ENCODE results near the gene QSOX2.

Gene QSOX2

DNA sequence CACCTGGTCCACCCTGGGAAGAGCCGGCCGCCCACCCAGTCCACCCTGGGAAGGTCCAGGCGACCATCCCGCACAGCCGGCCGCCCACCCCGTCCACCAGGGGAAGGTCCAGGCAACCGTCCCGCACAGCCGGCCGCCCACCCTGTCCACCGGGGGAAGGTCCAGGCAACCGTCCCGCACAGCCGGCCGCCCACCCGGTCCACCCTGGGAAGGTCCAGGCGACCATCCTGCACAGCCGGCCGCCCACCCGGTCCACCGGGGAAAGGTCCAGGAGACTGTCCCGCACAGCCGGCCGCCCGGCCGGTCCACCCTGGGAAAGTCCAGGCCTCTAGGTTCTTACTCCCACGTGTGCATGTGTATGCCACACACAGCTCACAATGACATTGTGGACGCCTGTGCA lies 6.7 kb upstream of the QSOX2 start:
- DNase-seq (ENCODE audit: extremely low read depth, low read depth) = no peak
- TF ChIP-seq, protein P1, sequence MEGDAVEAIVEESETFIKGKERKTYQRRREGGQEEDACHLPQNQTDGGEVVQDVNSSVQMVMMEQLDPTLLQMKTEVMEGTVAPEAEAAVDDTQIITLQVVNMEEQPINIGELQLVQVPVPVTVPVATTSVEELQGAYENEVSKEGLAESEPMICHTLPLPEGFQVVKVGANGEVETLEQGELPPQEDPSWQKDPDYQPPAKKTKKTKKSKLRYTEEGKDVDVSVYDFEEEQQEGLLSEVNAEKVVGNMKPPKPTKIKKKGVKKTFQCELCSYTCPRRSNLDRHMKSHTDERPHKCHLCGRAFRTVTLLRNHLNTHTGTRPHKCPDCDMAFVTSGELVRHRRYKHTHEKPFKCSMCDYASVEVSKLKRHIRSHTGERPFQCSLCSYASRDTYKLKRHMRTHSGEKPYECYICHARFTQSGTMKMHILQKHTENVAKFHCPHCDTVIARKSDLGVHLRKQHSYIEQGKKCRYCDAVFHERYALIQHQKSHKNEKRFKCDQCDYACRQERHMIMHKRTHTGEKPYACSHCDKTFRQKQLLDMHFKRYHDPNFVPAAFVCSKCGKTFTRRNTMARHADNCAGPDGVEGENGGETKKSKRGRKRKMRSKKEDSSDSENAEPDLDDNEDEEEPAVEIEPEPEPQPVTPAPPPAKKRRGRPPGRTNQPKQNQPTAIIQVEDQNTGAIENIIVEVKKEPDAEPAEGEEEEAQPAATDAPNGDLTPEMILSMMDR (IDR thresholded peaks at IDR 0.05; ENCODE audit: low read depth, low read length) = no peak

DNA sequence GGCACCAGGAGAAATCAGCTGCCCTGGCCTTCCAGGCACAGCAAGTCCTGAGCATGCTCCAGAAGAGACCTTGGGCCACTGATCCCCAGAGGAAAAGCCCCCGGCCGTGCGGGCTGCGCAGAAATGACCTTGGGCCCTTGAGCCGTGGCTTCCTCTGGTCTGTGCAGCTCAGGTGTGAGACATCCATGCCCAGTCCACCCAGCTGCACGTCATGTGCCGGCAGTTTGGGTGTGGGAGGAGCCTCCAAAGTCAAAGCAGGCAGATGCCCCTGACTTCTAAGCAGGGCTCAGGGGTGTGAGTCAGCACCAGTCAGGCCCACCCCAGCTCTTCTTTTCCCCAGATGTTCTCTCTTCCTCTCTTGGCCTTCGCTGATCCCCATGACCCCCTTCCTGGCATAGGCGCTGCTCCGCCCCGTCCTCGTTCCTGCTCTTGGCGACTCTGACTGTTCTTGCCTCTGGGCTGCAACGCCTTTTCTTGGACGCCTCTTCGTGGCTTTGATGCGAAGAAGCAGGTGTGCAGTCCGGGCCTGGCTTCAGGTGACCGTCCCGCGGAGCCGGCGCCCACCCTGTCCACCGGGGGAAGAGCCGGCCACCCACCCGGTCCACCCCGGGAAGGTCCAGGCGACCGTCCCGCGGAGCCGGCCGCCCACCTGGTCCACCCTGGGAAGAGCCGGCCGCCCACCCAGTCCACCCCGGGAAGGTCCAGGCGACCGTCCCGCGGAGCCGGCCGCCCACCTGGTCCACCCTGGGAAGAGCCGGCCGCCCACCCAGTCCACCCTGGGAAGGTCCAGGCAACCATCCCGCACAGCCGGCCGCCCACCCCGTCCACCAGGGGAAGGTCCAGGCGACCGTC lies 5.9 kb upstream of the QSOX2 start:
- no peak for DNase-seq (ENCODE audit: extremely low read depth, low read depth)
- TF ChIP-seq, protein P1 (IDR thresholded peaks at IDR 0.05; ENCODE audit: low read depth, low read length) = no peak

DNA sequence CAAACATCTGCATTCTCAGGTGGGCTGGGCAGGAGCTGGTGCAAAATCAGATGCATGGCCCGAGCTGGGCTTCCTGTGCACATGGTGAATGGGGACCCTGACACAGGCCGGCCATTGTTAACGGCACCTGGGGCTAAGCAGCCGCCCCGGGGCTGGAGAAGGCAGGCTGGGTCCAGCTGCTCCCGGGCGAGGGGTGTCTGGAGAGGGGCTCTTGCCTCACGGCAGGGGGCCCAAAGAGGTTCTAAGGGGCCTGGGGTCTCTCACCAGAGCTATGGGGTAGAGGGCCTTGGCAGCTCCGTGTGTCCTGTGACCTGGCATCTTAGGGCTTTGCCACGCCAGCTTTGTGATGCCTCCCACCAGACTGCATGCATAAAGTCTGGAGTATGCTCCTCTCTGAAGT lies 5.1 kb upstream of the QSOX2 start:
- DNase-seq (ENCODE audit: extremely low read depth, low read depth) = no peak

DNA sequence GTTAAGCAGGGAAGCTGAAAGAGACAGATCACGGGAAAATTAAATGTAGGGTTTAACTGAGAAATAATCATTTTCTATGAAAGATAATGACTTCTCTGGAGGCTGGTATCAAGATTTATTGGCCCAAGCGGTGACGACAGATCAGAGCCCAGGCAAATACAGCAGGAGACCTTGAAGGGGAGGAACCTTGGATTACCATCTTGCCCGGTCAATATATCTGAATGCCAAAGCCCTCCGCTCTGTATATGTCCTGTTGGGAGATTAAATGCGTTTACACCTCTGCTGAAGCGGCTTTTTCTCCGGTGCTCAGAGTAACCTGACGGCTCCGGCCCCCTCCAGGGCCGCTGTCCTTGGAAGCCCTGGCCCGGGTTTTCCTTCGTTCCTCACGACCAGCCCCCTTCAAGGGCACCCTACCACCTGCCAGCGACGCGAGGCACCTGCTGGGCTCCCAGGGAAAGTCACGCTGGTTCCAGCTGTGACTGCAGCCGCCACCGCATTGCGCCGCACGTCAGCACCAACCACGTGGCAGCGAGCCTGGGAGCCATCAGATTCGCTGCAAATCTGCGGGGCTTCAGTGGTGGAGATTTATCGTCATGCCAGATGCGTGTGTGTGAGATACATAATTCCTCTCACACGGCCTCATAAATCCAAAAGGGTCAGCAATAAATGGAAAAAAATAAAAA lies 4.4 kb upstream of the QSOX2 start:
- TF ChIP-seq, protein P1 (IDR thresholded peaks at IDR 0.05; ENCODE audit: low read depth, low read length) = no peak
- DNase-seq (ENCODE audit: extremely low read depth, low read depth) = no peak

More for the DNA sequence above, 5.1 kb upstream of the QSOX2 start:
- TF ChIP-seq, protein P1 (IDR thresholded peaks at IDR 0.05; ENCODE audit: low read depth, low read length) = no peak

DNA sequence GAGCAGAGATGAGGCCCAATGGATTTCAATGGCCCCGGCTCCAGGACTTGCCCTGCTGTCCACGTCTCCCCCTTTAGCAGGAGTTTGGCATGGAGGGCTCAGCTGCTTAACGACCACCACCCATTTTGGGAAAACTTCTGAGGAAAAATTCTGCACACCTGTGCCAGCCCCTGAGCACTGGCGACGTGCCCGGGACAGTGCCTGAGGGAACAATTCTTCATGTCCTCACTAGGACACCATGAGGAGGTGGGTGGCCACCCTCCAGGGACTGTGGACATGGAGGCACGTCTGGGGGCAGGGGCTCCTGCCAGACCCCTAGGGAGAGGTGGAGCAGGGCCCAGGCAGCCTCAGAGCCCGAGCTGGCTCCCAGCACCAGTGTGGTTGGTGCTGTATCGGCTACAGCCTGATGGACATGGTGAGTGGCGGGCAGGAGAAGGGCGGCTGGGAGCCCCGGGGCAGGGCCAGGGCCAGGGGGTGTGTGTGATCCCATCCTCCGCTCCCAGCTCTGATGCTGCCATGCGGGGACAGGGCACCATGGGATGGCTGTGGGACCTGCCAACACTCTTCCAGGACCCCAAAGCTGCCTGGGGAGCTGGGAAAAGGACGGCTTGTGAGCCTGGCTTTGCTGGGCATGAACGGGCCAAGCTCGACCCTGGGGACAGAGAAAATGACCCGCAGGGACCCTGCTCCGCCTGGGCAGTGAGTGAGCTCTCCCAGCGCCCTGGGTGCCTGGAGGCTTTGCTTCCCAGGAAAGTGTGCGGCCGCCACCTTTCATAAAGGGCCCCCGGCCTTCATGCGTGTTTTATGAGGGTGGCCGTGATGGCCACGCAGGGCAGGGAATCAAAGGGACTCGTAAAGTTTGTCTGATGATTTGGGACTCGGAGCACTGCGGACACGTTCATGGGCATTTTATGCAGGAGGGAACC lies 3.6 kb upstream of the QSOX2 start:
- DNase-seq (ENCODE audit: extremely low read depth, low read depth) = no peak
- TF ChIP-seq, protein P1 (IDR thresholded peaks at IDR 0.05; ENCODE audit: low read depth, low read length) = no peak

DNA sequence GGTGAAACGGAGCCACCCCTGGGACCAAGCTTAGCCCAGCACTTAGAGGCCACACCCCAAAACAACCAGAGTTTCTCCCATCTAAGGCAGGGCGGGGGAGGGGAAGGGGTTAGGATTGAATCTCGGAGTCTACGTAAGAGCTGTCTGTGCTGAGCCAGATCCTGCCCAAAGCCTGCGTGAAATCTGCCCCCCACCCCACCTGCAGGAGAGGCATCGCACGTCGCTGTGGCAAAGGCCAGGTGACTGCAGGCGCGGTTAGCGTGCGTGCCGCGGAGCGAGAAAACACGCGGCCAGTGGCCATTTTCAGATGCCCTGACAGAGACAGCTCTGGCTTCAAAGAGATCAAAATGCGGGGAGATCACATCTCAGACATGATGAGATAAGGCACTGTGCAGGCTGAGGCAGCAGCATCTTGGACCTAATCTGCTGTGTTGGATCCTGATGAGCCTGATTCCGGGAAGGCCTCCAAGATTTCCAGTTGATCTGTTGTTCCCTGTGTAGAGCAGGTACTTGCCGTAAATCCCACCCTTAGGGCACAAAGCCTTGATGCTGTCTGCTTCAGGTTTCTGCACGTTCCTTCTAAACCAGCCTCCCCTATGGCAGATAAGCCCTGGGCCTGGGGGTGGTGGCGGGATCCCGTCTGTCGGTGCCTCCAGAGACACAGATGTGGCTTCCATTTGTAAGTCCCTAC lies 2.5 kb upstream of the QSOX2 start:
- no peak for DNase-seq (ENCODE audit: extremely low read depth, low read depth)
- TF ChIP-seq, protein P1 (IDR thresholded peaks at IDR 0.05; ENCODE audit: low read depth, low read length) = no peak

All from AG09319 (cell line).